Endothelial cell of umbilical vein (primary cell): ENCODE measurements around the gene IGF1. TPM values are rescaled to one million over a fixed set of nuclear protein-coding genes. Genes with fewer than 3 reads are reported as not detected.

Experiments used
- BruUV-seq: library from RNA; stranded (reverse); fragments of 400-500 nt; replicated peaks from 2 replicates; lab custom pipeline; 2021; lab: Mats Ljungman, UMichigan
- CTCF ChIA-PET: fragments of 300-600, 350-600 bp; sonication (Branson Sonifier 250); formaldehyde crosslinking; loops from one replicate; lab custom pipeline; 2021; ENCODE audit warnings: antibody characterized with exemption, inconsistent platforms; lab: Charles Lee
- POLR2A ChIA-PET: fragments of 300-600, 350-600 bp; sonication (Branson Sonifier 250); formaldehyde crosslinking; loops from one replicate; lab custom pipeline; 2021; ENCODE audit warnings: antibody characterized with exemption, inconsistent platforms; lab: Charles Lee
- DNase-seq: peaks from one replicate; pipeline ENCODE4 v3.0.0-alpha.2; 2011; ENCODE audit warnings: low read depth, low spot score
- FAIRE-seq: peaks from 2 replicates; lab custom pipeline; 2011; peaks lifted over from hg19 to GRCh38; lab: Jason Lieb, UNC
- H2AFZ ChIP-seq: 2 replicates; pipeline ENCODE4 v1.6.0; 2012; ENCODE audit warnings: low read depth, low read length, control low read depth, inconsistent platforms
- H3K27ac ChIP-seq: 2 replicates; pipeline ENCODE4 v1.5.1; 2011; ENCODE audit warnings: low read depth, mild to moderate bottlenecking, control low read depth, low read length, moderate library complexity; ENCODE audit not compliant: insufficient read depth
- H3K27me3 ChIP-seq, 2 experiments: 2 replicates each; pipeline versions ENCODE4 v1.6.0 to v1.6.1; 2011; ENCODE audit warnings: low read length in 2 of 2, mixed read lengths in 1 of 2; ENCODE audit not compliant: control insufficient read depth in 2 of 2, insufficient read depth in 2 of 2
- H3K36me3 ChIP-seq, 2 experiments: 2 replicates in 1 of 2; 3 replicates in 1 of 2; pipeline ENCODE4 v1.5.1; 2011; ENCODE audit warnings: low read length in 2 of 2, mild to moderate bottlenecking in 1 of 2, moderate library complexity in 1 of 2; ENCODE audit not compliant: control insufficient read depth in 2 of 2, insufficient read depth in 2 of 2; ENCODE audit errors: extremely low read depth in 1 of 2
- H3K4me1 ChIP-seq: 3 replicates; pipeline ENCODE4 v1.5.1; 2011; ENCODE audit warnings: mild to moderate bottlenecking, low read length; ENCODE audit not compliant: control insufficient read depth, insufficient read depth; ENCODE audit errors: extremely low read depth
- H3K4me2 ChIP-seq: 2 replicates; pipeline ENCODE4 v1.6.1; 2011; ENCODE audit warnings: low read length, control low read depth, mixed read lengths; ENCODE audit not compliant: insufficient read depth
- H3K4me3 ChIP-seq, 3 experiments: fragments of 200-600 bp in 1 of 3; sonication (generic), shearing (Covaris generic) in 1 of 3; replicated peaks in 1 of 3; 2 replicates each; pipeline ENCODE4 v1.5.1; 2011 to 2016; ENCODE audit warnings: control low read depth in 3 of 3, low read length in 3 of 3, mild to moderate bottlenecking in 2 of 3, inconsistent platforms in 1 of 3, low read depth in 1 of 3, moderate library complexity in 1 of 3; ENCODE audit not compliant: insufficient read depth in 1 of 3
- H3K79me2 ChIP-seq: 2 replicates; pipeline ENCODE4 v1.6.0; 2012; ENCODE audit warnings: low read length, inconsistent platforms; ENCODE audit not compliant: control insufficient read depth, insufficient read depth
- H3K9ac ChIP-seq: replicated peaks from 2 replicates; pipeline ENCODE3; 2011; ENCODE audit warnings: low read length, control low read depth; ENCODE audit not compliant: insufficient read depth; ENCODE audit errors: extremely low read depth
- H3K9me1 ChIP-seq: replicated peaks from 3 replicates; pipeline ENCODE4 v1.6.0; 2011; ENCODE audit warnings: mild to moderate bottlenecking, low read length; ENCODE audit not compliant: control insufficient read depth, insufficient read depth; ENCODE audit errors: extremely low read depth
- H3K9me3 ChIP-seq: replicated peaks from 2 replicates; pipeline ENCODE4 v1.5.1; 2012; ENCODE audit warnings: low read length, inconsistent platforms; ENCODE audit not compliant: control insufficient read depth, insufficient read depth
- H4K20me1 ChIP-seq: replicated peaks from 2 replicates; pipeline ENCODE3; 2011; ENCODE audit warnings: mild to moderate bottlenecking, low read length; ENCODE audit not compliant: control insufficient read depth, insufficient read depth; ENCODE audit errors: extremely low read depth
- CTCF ChIP-seq, 2 donors: IDR thresholded peaks; 1 replicate in 1 of 2; 2 replicates in 1 of 2; pipeline ENCODE4 v1.5.1; 2011; ENCODE audit warnings: low read length in 2 of 2, mild to moderate bottlenecking in 2 of 2, moderate library complexity in 2 of 2, control low read depth in 1 of 2, inconsistent platforms in 1 of 2, low read depth in 1 of 2; ENCODE audit not compliant: insufficient read depth in 1 of 2; ENCODE audit errors: extremely low read depth in 1 of 2
- EZH2 ChIP-seq: IDR thresholded peaks from 2 replicates; pipeline ENCODE4 v1.6.1; 2012; ENCODE audit warnings: borderline replicate concordance, low read depth, mild to moderate bottlenecking, moderate library complexity, low read length, inconsistent platforms; ENCODE audit not compliant: severe bottlenecking
- FOS ChIP-seq: IDR thresholded peaks from 2 replicates; pipeline ENCODE4 v1.6.1; 2011; ENCODE audit warnings: mild to moderate bottlenecking, low read length, moderate library complexity, borderline replicate concordance; ENCODE audit not compliant: insufficient read depth
- GATA2 ChIP-seq: IDR thresholded peaks from 2 replicates; pipeline ENCODE4 v1.7.0; 2011; ENCODE audit warnings: low read depth, mild to moderate bottlenecking, moderate library complexity, mixed read lengths, low read length; ENCODE audit not compliant: insufficient read length, insufficient read depth
- JUN ChIP-seq: IDR thresholded peaks from 2 replicates; pipeline ENCODE4 v1.6.1; 2011; ENCODE audit warnings: borderline replicate concordance, low read depth; ENCODE audit not compliant: insufficient read length, insufficient read depth
- MAX ChIP-seq: IDR thresholded peaks from 2 replicates; pipeline ENCODE4 v1.6.1; 2011; ENCODE audit not compliant: insufficient read depth, insufficient read length
- MYC ChIP-seq: IDR thresholded peaks from one replicate; pipeline ENCODE4 v1.6.1; 2011; ENCODE audit warnings: mild to moderate bottlenecking, low read depth, low read length
- POLR2A ChIP-seq: IDR thresholded peaks from 2 replicates; pipeline ENCODE4 v1.6.1; 2012; ENCODE audit warnings: low read depth, mild to moderate bottlenecking, control low read depth, low read length
- POLR2AphosphoS5 ChIP-seq: IDR thresholded peaks from 2 replicates; pipeline ENCODE4 v1.6.1; 2012; ENCODE audit warnings: low read depth, mild to moderate bottlenecking, control low read depth, low read length, moderate library complexity; ENCODE audit not compliant: insufficient read depth
- dilution Hi-C: fragments of 300-500 bp; cut with MboI; formaldehyde crosslinking; loops from one replicate; pipeline ENCODE4 v1.15.0; 2019; ENCODE audit warnings: low sequenced_read_pairs; ENCODE audit not compliant: extremely low pct_ligation_motif_present
- intact Hi-C: fragments of 100-400 bp; cut with micrococcal nuclease; formaldehyde crosslinking; loops from one replicate; pipeline ENCODE4 v1.10.0; 2022
- polyA plus RNA-seq, 4 experiments: library from polyadenylated mRNA; depleted of rRNA in 3 of 4; stranded (reverse) in 3 of 4; unstranded in 1 of 4; fragments of >200 nt; gene quantifications; 2 replicates each; pipeline versions ENCODE4 v1.2.1 to v1.2.3, GENCODE V29; 2011 to 2012; ENCODE audit warnings: missing spikeins in 1 of 4
- total RNA-seq: library from RNA; stranded (reverse); gene quantifications from 2 replicates; pipeline ENCODE4 v1.2.3, GENCODE V29; 2021

IGF1 gene
- total and polyA plus RNA-seq, 2 donors (not counting 3 experiments of a cell fraction or from before 2014, with no cell fraction given), result 0.10 TPM; not detected in 1

GRCh38 chr12:102425109-102426039, 55.0 kb downstream of the IGF1 start:
- FAIRE-seq, result no peak
- CTCF ChIA-PET, result no interaction called here
- H3K27me3 ChIP-seq, result no peaks in the 10 kb centered on the region

More at GRCh38 chr12:102425109-102426039, 55.0 kb downstream of the IGF1 start:
- Histone ChIP-seq H3K27ac (no peak overlapping the region), H3K4me2 (no peak overlapping the region), H3K9ac (no peak overlapping the region), H3K9me1 (no peaks in the 10 kb centered on the region), H2AFZ (no peak overlapping the region), H3K36me3 (no peaks in the 10 kb centered on the region), H3K4me1 (peaks cover 8% of the 10 kb centered on the region), H3K79me2 (no peaks in the 10 kb centered on the region), H3K4me3 (no peak overlapping the region), H4K20me1 (no peaks in the 10 kb centered on the region), H3K9me3 (no peaks in the 10 kb centered on the region)
- TF ChIP-seq CTCF (IDR thresholded peaks at IDR 0.05; ENCODE audit: extremely low read depth in 1 of 2, insufficient read depth in 1 of 2, low read depth in 1 of 2, low read length in 2 of 2) (no peak), POLR2A (no peak), POLR2AphosphoS5 (no peak), JUN (no peak), GATA2 (no peak), MYC (no peak), FOS (no peak), MAX (no peak), EZH2 (no peak)
- no TSS peak for BruUV-seq
- dilution Hi-C loops (no loop called here), intact Hi-C loops (no loop called here)
- POLR2A ChIA-PET, result no interaction called here
- DNase-seq, result no peak
